ENCODE data around the gene CCNE1. TPM values are rescaled to one million over a fixed set of nuclear protein-coding genes. Genes with fewer than 3 reads are reported as not detected.

Gene CCNE1
- total and polyA plus RNA-seq, 2 of the 13 experiments (the other 11 are each of a cell fraction or from before 2014, with no cell fraction given): 16.0 to 50.6 TPM

GRCh38 chr19:29844891-29845573 lies 33.2 kb downstream of the CCNE1 start (continued):
- TF ChIP-seq, protein P1, sequence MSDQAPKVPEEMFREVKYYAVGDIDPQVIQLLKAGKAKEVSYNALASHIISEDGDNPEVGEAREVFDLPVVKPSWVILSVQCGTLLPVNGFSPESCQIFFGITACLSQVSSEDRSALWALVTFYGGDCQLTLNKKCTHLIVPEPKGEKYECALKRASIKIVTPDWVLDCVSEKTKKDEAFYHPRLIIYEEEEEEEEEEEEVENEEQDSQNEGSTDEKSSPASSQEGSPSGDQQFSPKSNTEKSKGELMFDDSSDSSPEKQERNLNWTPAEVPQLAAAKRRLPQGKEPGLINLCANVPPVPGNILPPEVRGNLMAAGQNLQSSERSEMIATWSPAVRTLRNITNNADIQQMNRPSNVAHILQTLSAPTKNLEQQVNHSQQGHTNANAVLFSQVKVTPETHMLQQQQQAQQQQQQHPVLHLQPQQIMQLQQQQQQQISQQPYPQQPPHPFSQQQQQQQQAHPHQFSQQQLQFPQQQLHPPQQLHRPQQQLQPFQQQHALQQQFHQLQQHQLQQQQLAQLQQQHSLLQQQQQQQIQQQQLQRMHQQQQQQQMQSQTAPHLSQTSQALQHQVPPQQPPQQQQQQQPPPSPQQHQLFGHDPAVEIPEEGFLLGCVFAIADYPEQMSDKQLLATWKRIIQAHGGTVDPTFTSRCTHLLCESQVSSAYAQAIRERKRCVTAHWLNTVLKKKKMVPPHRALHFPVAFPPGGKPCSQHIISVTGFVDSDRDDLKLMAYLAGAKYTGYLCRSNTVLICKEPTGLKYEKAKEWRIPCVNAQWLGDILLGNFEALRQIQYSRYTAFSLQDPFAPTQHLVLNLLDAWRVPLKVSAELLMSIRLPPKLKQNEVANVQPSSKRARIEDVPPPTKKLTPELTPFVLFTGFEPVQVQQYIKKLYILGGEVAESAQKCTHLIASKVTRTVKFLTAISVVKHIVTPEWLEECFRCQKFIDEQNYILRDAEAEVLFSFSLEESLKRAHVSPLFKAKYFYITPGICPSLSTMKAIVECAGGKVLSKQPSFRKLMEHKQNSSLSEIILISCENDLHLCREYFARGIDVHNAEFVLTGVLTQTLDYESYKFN (CRISPR knock-in tag; conservative IDR thresholded peaks at IDR 0.05): peak; percentile 22; the same call in 1 of the 2 replicates
- no peak for TF ChIP-seq NFE2 (CRISPR knock-in tag; IDR thresholded peaks at IDR 0.05)
- TF ChIP-seq RNF2 (conservative IDR thresholded peaks at IDR 0.05; ENCODE audit: low read depth): peak; percentile 39; the same call in 1 of the 2 replicates
- no peak for TF ChIP-seq CHD4 (IDR thresholded peaks at IDR 0.05; ENCODE audit: borderline replicate concordance, low read length)
- peak; percentile 51 for TF ChIP-seq NFYB (CRISPR knock-in tag; IDR thresholded peaks at IDR 0.05)
- peak; percentile 69 to 84 for TF ChIP-seq POLR2A (IDR thresholded peaks at IDR 0.05; ENCODE audit: insufficient read depth in 1 of 2, low read depth in 2 of 2, low read length in 2 of 2)
- TF ChIP-seq NCOA5 (CRISPR knock-in tag; IDR thresholded peaks at IDR 0.05): no peak
- TF ChIP-seq ZNF207 (IDR thresholded peaks at IDR 0.05; ENCODE audit: borderline replicate concordance): no peak
- TF ChIP-seq ZNF546 (CRISPR knock-in tag; conservative IDR thresholded peaks at IDR 0.05): no peak
- TF ChIP-seq ZNF614 (CRISPR knock-in tag; IDR thresholded peaks at IDR 0.05; ENCODE audit: borderline replicate concordance): peak; percentile 35; the same call in 1 of the 2 replicates
- TF ChIP-seq XBP1 (CRISPR knock-in tag; IDR thresholded peaks at IDR 0.05): no peak
- TF ChIP-seq SP140L (CRISPR knock-in tag; IDR thresholded peaks at IDR 0.05; ENCODE audit: borderline replicate concordance): no peak
- no peak for TF ChIP-seq EED (CRISPR knock-in tag; IDR thresholded peaks at IDR 0.05)
- TF ChIP-seq ZNF280D (CRISPR knock-in tag; IDR thresholded peaks at IDR 0.05): no peak
- TF ChIP-seq ZNF230 (CRISPR knock-in tag; IDR thresholded peaks at IDR 0.05): peak; percentile 68; the same call in 1 of the 2 replicates
- TF ChIP-seq, protein P2, sequence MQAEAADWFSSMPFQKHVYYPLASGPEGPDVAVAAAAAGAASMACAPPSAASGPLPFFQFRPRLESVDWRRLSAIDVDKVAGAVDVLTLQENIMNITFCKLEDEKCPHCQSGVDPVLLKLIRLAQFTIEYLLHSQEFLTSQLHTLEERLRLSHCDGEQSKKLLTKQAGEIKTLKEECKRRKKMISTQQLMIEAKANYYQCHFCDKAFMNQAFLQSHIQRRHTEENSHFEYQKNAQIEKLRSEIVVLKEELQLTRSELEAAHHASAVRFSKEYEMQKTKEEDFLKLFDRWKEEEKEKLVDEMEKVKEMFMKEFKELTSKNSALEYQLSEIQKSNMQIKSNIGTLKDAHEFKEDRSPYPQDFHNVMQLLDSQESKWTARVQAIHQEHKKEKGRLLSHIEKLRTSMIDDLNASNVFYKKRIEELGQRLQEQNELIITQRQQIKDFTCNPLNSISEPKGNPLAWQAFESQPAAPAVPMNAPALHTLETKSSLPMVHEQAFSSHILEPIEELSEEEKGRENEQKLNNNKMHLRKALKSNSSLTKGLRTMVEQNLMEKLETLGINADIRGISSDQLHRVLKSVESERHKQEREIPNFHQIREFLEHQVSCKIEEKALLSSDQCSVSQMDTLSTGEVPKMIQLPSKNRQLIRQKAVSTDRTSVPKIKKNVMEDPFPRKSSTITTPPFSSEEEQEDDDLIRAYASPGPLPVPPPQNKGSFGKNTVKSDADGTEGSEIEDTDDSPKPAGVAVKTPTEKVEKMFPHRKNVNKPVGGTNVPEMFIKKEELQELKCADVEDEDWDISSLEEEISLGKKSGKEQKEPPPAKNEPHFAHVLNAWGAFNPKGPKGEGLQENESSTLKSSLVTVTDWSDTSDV (CRISPR knock-in tag; IDR thresholded peaks at IDR 0.05): no peak
- TF ChIP-seq, protein P3, sequence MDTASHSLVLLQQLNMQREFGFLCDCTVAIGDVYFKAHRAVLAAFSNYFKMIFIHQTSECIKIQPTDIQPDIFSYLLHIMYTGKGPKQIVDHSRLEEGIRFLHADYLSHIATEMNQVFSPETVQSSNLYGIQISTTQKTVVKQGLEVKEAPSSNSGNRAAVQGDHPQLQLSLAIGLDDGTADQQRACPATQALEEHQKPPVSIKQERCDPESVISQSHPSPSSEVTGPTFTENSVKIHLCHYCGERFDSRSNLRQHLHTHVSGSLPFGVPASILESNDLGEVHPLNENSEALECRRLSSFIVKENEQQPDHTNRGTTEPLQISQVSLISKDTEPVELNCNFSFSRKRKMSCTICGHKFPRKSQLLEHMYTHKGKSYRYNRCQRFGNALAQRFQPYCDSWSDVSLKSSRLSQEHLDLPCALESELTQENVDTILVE (CRISPR knock-in tag; IDR thresholded peaks at IDR 0.05): no peak
- TF ChIP-seq ZNF431 (CRISPR knock-in tag; IDR thresholded peaks at IDR 0.05; ENCODE audit: borderline replicate concordance, low read depth): no peak
- no peak for TF ChIP-seq HMGA1 (CRISPR knock-in tag; conservative IDR thresholded peaks at IDR 0.05)
